Fibroblast of lung (primary cell): Measurements from ENCODE around the gene STX8. TPM values are rescaled to one million over a fixed set of nuclear protein-coding genes. Genes with fewer than 3 reads are reported as not detected.
"Not testable (repeated sequence)": the region's sequence is repeated elsewhere in the genome, so short reads cannot be mapped to it uniquely, and the experiment has no call there.

Experiments used
- DNase-seq, 2 donors: peaks; one replicate each; pipeline versions ENCODE4 v3.0.0 to v3.0.0-alpha.2; 2010; ENCODE audit warnings: low read depth in 2 of 2
- H2AFZ ChIP-seq: 2 replicates; pipeline ENCODE4 v1.5.1; 2012; ENCODE audit warnings: low read length, control low read depth, inconsistent platforms
- H3K27ac ChIP-seq: 2 replicates; pipeline ENCODE4 v1.5.1; 2011; ENCODE audit warnings: low read length, control low read depth; ENCODE audit not compliant: insufficient read depth
- H3K27me3 ChIP-seq: 2 replicates; pipeline ENCODE4 v1.5.1; 2011; ENCODE audit warnings: mild to moderate bottlenecking, low read length; ENCODE audit not compliant: control insufficient read depth, insufficient read depth
- H3K36me3 ChIP-seq: 2 replicates; pipeline ENCODE4 v1.5.1; 2011; ENCODE audit warnings: low read length; ENCODE audit not compliant: control insufficient read depth, insufficient read depth
- H3K4me1 ChIP-seq: 2 replicates; pipeline ENCODE4 v1.5.1; 2011; ENCODE audit warnings: low read length; ENCODE audit not compliant: control insufficient read depth, insufficient read depth; ENCODE audit errors: extremely low read depth
- H3K4me2 ChIP-seq: 2 replicates; pipeline ENCODE4 v1.5.1; 2011; ENCODE audit warnings: low read length, control low read depth; ENCODE audit not compliant: insufficient read depth; ENCODE audit errors: extremely low read depth
- H3K4me3 ChIP-seq, 4 experiments: fragments of 200-600 bp in 1 of 4; sonication (generic) in 1 of 4; replicated peaks in 1 of 4; 2 replicates each; pipeline ENCODE4 v1.5.1; 2011 to 2016; ENCODE audit warnings: low read length in 4 of 4, low read depth in 3 of 4, mild to moderate bottlenecking in 3 of 4, control low read depth in 2 of 4, inconsistent platforms in 1 of 4, mixed read lengths in 1 of 4; ENCODE audit not compliant: insufficient read depth in 1 of 4; ENCODE audit errors: control extremely low read depth in 1 of 4
- H3K79me2 ChIP-seq: 2 replicates; pipeline ENCODE4 v1.5.1; 2012; ENCODE audit warnings: mild to moderate bottlenecking, low read length, inconsistent platforms; ENCODE audit not compliant: control insufficient read depth, insufficient read depth
- H3K9ac ChIP-seq: 2 replicates; pipeline ENCODE4 v1.5.1; 2011; ENCODE audit warnings: mild to moderate bottlenecking, low read length, control low read depth; ENCODE audit not compliant: insufficient read depth
- H3K9me3 ChIP-seq: 2 replicates; pipeline ENCODE4 v1.5.1; 2012; ENCODE audit warnings: low read depth, low read length; ENCODE audit not compliant: control insufficient read depth, insufficient read depth
- H4K20me1 ChIP-seq: 2 replicates; pipeline ENCODE4 v1.5.1; 2011; ENCODE audit warnings: low read length; ENCODE audit not compliant: control insufficient read depth, insufficient read depth; ENCODE audit errors: extremely low read depth
- CTCF ChIP-seq, 2 donors: IDR thresholded peaks in 1 of 2; conservative IDR thresholded peaks in 1 of 2; 1 replicate in 1 of 2; 2 replicates in 1 of 2; pipeline ENCODE4 v1.5.1; 2011 to 2012; ENCODE audit warnings: low read length in 2 of 2, control low read depth in 1 of 2, inconsistent platforms in 1 of 2, low read depth in 1 of 2, mild to moderate bottlenecking in 1 of 2
- EZH2 ChIP-seq: IDR thresholded peaks from 2 replicates; pipeline ENCODE4 v1.5.1; 2012; ENCODE audit warnings: low read length, control low read depth, mild to moderate bottlenecking; ENCODE audit errors: missing control alignments
- polyA plus RNA-seq, 2 donors: library from polyadenylated mRNA; depleted of rRNA in 1 of 2; stranded (reverse) in 1 of 2; unstranded in 1 of 2; fragments of >200 nt; gene quantifications; 2 replicates each; pipeline ENCODE4 v1.2.1, GENCODE V29; 2011 to 2012; ENCODE audit warnings: missing spikeins in 1 of 2
- total RNA-seq: library from RNA; depleted of rRNA; stranded (reverse); fragments of >200 nt; gene quantifications from 2 replicates; pipeline ENCODE4 v1.2.1, GENCODE V29; 2014

Gene STX8
- total and polyA plus RNA-seq, 2 donors (not counting 1 experiment from before 2014, with no cell fraction given), result 84.7 to 128 TPM

GRCh38 chr17:9457005-9457404 lies 118.6 kb downstream of the STX8 start:
- Histone ChIP-seq H3K4me3 (no peak overlapping the region), H3K4me2 (no peak overlapping the region), H3K9ac (no peak overlapping the region), H2AFZ (no peak overlapping the region), H4K20me1 (no peaks in the 10 kb centered on the region), H3K9me3 (no peaks in the 10 kb centered on the region), H3K4me1 (no peaks in the 10 kb centered on the region), H3K27ac (no peak overlapping the region), H3K27me3 (no peaks in the 10 kb centered on the region), H3K79me2 (no peaks in the 10 kb centered on the region), H3K36me3 (no peaks in the 10 kb centered on the region)
- DNase-seq, result no peak
- TF ChIP-seq CTCF (conservative IDR thresholded peaks at IDR 0.05 in 1 of 2, IDR thresholded peaks at IDR 0.05 in 1 of 2; ENCODE audit: low read depth in 1 of 2, low read length in 2 of 2), result no peak
- TF ChIP-seq EZH2, result no peak

GRCh38 chr17:9456330-9456729 lies 119.3 kb downstream of the STX8 start:
- no peak for TF ChIP-seq CTCF (conservative IDR thresholded peaks at IDR 0.05 in 1 of 2, IDR thresholded peaks at IDR 0.05 in 1 of 2; ENCODE audit: low read depth in 1 of 2, low read length in 2 of 2)
- no peak for TF ChIP-seq EZH2
- peak in 1 of 2 donors; percentile 7 for DNase-seq
- H3K27ac ChIP-seq, result no peak overlapping the region

GRCh38 chr17:9451934-9452333 lies 123.7 kb downstream of the STX8 start:
- Histone ChIP-seq H3K36me3 (no peaks in the 10 kb centered on the region), H3K9ac (no peak overlapping the region), H4K20me1 (no peaks in the 10 kb centered on the region), H2AFZ (no peak overlapping the region), H3K4me3 (no peak overlapping the region), H3K27ac (no peak overlapping the region), H3K27me3 (no peaks in the 10 kb centered on the region), H3K79me2 (no peaks in the 10 kb centered on the region), H3K9me3 (no peaks in the 10 kb centered on the region), H3K4me1 (no peaks in the 10 kb centered on the region), H3K4me2 (no peak overlapping the region)
- no peak for DNase-seq
- TF ChIP-seq EZH2, result no peak
- TF ChIP-seq CTCF (conservative IDR thresholded peaks at IDR 0.05 in 1 of 2, IDR thresholded peaks at IDR 0.05 in 1 of 2; ENCODE audit: low read depth in 1 of 2, low read length in 2 of 2), result no peak

More at GRCh38 chr17:9456330-9456729, 119.3 kb downstream of the STX8 start:
- Histone ChIP-seq H3K79me2 (no peaks in the 10 kb centered on the region), H4K20me1 (no peaks in the 10 kb centered on the region), H3K36me3 (no peaks in the 10 kb centered on the region), H3K27me3 (no peaks in the 10 kb centered on the region), H3K4me1 (no peaks in the 10 kb centered on the region), H3K4me3 (no peak overlapping the region), H2AFZ (no peak overlapping the region), H3K9ac (no peak overlapping the region), H3K9me3 (no peaks in the 10 kb centered on the region), H3K4me2 (no peak overlapping the region)

- not testable (repeated sequence) for DNase-seq, H3K9ac ChIP-seq, H3K9me3 ChIP-seq, H3K79me2 ChIP-seq, H3K27me3 ChIP-seq, H3K4me3 ChIP-seq, H3K4me1 ChIP-seq, H3K4me2 ChIP-seq, H3K27ac ChIP-seq, H2AFZ ChIP-seq, H4K20me1 ChIP-seq, H3K36me3 ChIP-seq
Observed at GRCh38 chr17:9447298-9447697, 128.3 kb downstream of the STX8 start.
